Hematopoietic multipotent progenitor cell treated with erythropoietin and hydrocortisone succinate and interleukin-3 and kit ligand, for 15 days (in vitro differentiated cells): ENCODE measurements around the gene INKA1.
"Not testable (repeated sequence)": the region's sequence is repeated elsewhere in the genome, so short reads cannot be mapped to it uniquely, and the experiment has no call there.

Source experiments
- DNase-seq: peaks from one replicate; pipeline ENCODE4 v3.0.0-alpha.2; 2015; ENCODE audit warnings: low spot score

INKA1 gene

GRCh38 chr3:49802719-49803464 is at the start of gene INKA1:
Gene INKA1 (plus strand): TSS chr3:49803261. CDS start chr3:49803393, 132 bp downstream.
- peak; percentile 93 for DNase-seq

- no peak for DNase-seq
Measured at GRCh38 chr3:49754536-49754935, 48.5 kb upstream of the INKA1 start.

GRCh38 chr3:49756036-49756435 is 47.0 kb upstream of the INKA1 start:
- no peak for DNase-seq

GRCh38 chr3:49757197-49757596 is 45.9 kb upstream of the INKA1 start:
- DNase-seq = no peak

- DNase-seq = no peak
Measured at GRCh38 chr3:49759226-49759625, 43.8 kb upstream of the INKA1 start.

- no peak for DNase-seq
Measured at GRCh38 chr3:49761661-49762060, 41.4 kb upstream of the INKA1 start.

GRCh38 chr3:49763981-49764380 is 39.1 kb upstream of the INKA1 start:
- DNase-seq = no peak

GRCh38 chr3:49769286-49769915 is 33.7 kb upstream of the INKA1 start:
- no peak for DNase-seq

- DNase-seq = no peak
Measured at GRCh38 chr3:49769926-49770325, 33.1 kb upstream of the INKA1 start.

- DNase-seq = no peak
Measured at GRCh38 chr3:49771340-49771938, 31.6 kb upstream of the INKA1 start.

GRCh38 chr3:49772703-49773102 is 30.4 kb upstream of the INKA1 start:
- no peak for DNase-seq

GRCh38 chr3:49775538-49775937 is 27.5 kb upstream of the INKA1 start:
- DNase-seq = no peak

GRCh38 chr3:49776101-49776500 is 27.0 kb upstream of the INKA1 start:
- not testable (repeated sequence) for DNase-seq

GRCh38 chr3:49779358-49780079 is 23.5 kb upstream of the INKA1 start:
- DNase-seq = no peak

GRCh38 chr3:49780080-49780974 is 22.7 kb upstream of the INKA1 start:
- DNase-seq = no peak

- not testable (repeated sequence) for DNase-seq
Measured at GRCh38 chr3:49780975-49781365, 22.1 kb upstream of the INKA1 start.

GRCh38 chr3:49781415-49782199 is 21.5 kb upstream of the INKA1 start:
- DNase-seq = no peak

GRCh38 chr3:49782277-49782676 is 20.8 kb upstream of the INKA1 start:
- DNase-seq = not testable (repeated sequence)

- peak; percentile 47 for DNase-seq
Measured at GRCh38 chr3:49785565-49786356, 17.3 kb upstream of the INKA1 start.
